BLaER1 (cell line): ENCODE data around the gene TNPO3.
"Not testable (repeated sequence)": the region's sequence is repeated elsewhere in the genome, so short reads cannot be mapped to it uniquely, and the experiment has no call there.

Source experiments
- H3K27ac ChIP-seq: shearing (Covaris generic); formaldehyde crosslinking; 2 replicates; pipeline ENCODE4 v1.8.1; 2022
- H3K27me3 ChIP-seq: shearing (Covaris generic); formaldehyde crosslinking; 2 replicates; pipeline ENCODE4 v1.8.1; 2022
- H3K36me3 ChIP-seq: shearing (Covaris generic); formaldehyde crosslinking; 2 replicates; pipeline ENCODE4 v1.8.1; 2022
- H3K4me1 ChIP-seq: shearing (Covaris generic); formaldehyde crosslinking; 2 replicates; pipeline ENCODE4 v1.8.1; 2022
- H3K4me2 ChIP-seq: shearing (Covaris generic); formaldehyde crosslinking; 2 replicates; pipeline ENCODE4 v1.8.1; 2022
- H3K4me3 ChIP-seq: shearing (Covaris generic); formaldehyde crosslinking; 2 replicates; pipeline ENCODE4 v1.8.1; 2022
- H3K9ac ChIP-seq: shearing (Covaris generic); formaldehyde crosslinking; 2 replicates; pipeline ENCODE4 v1.8.1; 2022
- H3K9me3 ChIP-seq: shearing (Covaris generic); formaldehyde crosslinking; 2 replicates; pipeline ENCODE4 v1.8.1; 2022
- H4K20me1 ChIP-seq: shearing (Covaris generic); formaldehyde crosslinking; 2 replicates; pipeline ENCODE4 v1.8.1; 2022
- Cebpa-rat ChIP-seq: shearing (Covaris generic); IDR thresholded peaks from 2 replicates; pipeline ENCODE4 v1.8.1; 2022

The TNPO3 gene

GRCh38 chr7:129072479-129073011 is 17.6 kb upstream of the TNPO3 start:
- 0 out of 2 replicates have a peak overlapping the region, but pooled peaks have one; percentile 9 for H3K4me2 ChIP-seq
- no peak overlapping the region for H3K4me3 ChIP-seq
- H4K20me1 ChIP-seq: no peaks in the 10 kb centered on the region
- peaks cover 33% of the 10 kb centered on the region for H3K4me1 ChIP-seq
- no peak for TF ChIP-seq Cebpa-rat
- no peak overlapping the region for H3K9ac ChIP-seq
- H3K9me3 ChIP-seq: peaks cover 8% of the 10 kb centered on the region
- no peaks in the 10 kb centered on the region for H3K27me3 ChIP-seq
- no peak overlapping the region for H3K27ac ChIP-seq
- no peaks in the 10 kb centered on the region for H3K36me3 ChIP-seq

GRCh38 chr7:129069021-129069420 is 14.1 kb upstream of the TNPO3 start:
- TF ChIP-seq Cebpa-rat: no peak

GRCh38 chr7:129067943-129068548 is 13.1 kb upstream of the TNPO3 start:
- H4K20me1 ChIP-seq: no peaks in the 10 kb centered on the region
- H3K27ac ChIP-seq: no peak overlapping the region
- no peaks in the 10 kb centered on the region for H3K36me3 ChIP-seq
- no peaks in the 10 kb centered on the region for H3K27me3 ChIP-seq
- 0 out of 2 replicates have a peak overlapping the region, but pooled peaks have one; percentile 39 for H3K9ac ChIP-seq
- peaks cover 4% of the 10 kb centered on the region for H3K9me3 ChIP-seq
- H3K4me3 ChIP-seq: no peak overlapping the region
- H3K4me2 ChIP-seq: peak overlapping the region; percentile 39
- no peak for TF ChIP-seq Cebpa-rat
- H3K4me1 ChIP-seq: peaks cover 45% of the 10 kb centered on the region

More at GRCh38 chr7:129069021-129069420, 14.1 kb upstream of the TNPO3 start:
- H3K36me3 ChIP-seq: no peaks in the 10 kb centered on the region
- H3K4me1 ChIP-seq: peaks cover 45% of the 10 kb centered on the region
- no peaks in the 10 kb centered on the region for H4K20me1 ChIP-seq
- H3K27ac ChIP-seq: no peak overlapping the region
- H3K4me2 ChIP-seq: peak overlapping the region; percentile 45
- H3K4me3 ChIP-seq: no peak overlapping the region
- H3K9ac ChIP-seq: no peak overlapping the region
- H3K9me3 ChIP-seq: no peaks in the 10 kb centered on the region
- no peaks in the 10 kb centered on the region for H3K27me3 ChIP-seq

GRCh38 chr7:129067132-129067561 is 12.2 kb upstream of the TNPO3 start:
- Histone ChIP-seq H3K4me1 (peaks cover 38% of the 10 kb centered on the region), H3K9ac (peak overlapping the region; percentile 39; the same call in 1 of the 2 replicates), H3K9me3 (peaks cover 13% of the 10 kb centered on the region), H3K4me2 (peak overlapping the region; percentile 39)
- H3K4me3 ChIP-seq, H3K27ac ChIP-seq, H3K27me3 ChIP-seq, H4K20me1 ChIP-seq, H3K36me3 ChIP-seq: not testable (repeated sequence)

- H3K27me3 ChIP-seq: no peaks in the 10 kb centered on the region
- no peaks in the 10 kb centered on the region for H3K36me3 ChIP-seq
- TF ChIP-seq Cebpa-rat: no peak
- H3K4me3 ChIP-seq: no peak overlapping the region
- peaks cover 36% of the 10 kb centered on the region for H3K4me1 ChIP-seq
- H4K20me1 ChIP-seq: no peaks in the 10 kb centered on the region
- H3K9me3 ChIP-seq: peaks cover 14% of the 10 kb centered on the region
- no peak overlapping the region for H3K27ac ChIP-seq
- no peak overlapping the region for H3K9ac ChIP-seq
- H3K4me2 ChIP-seq: peak overlapping the region; percentile 39
Measured at GRCh38 chr7:129066290-129067131, 11.6 kb upstream of the TNPO3 start.

- TF ChIP-seq Cebpa-rat: no peak
- H3K27ac ChIP-seq: no peak overlapping the region
- peak overlapping the region; percentile 91 for H3K4me2 ChIP-seq
- H3K4me1 ChIP-seq: peaks cover 35% of the 10 kb centered on the region
- no peaks in the 10 kb centered on the region for H3K27me3 ChIP-seq
- peaks cover 15% of the 10 kb centered on the region; the same call in 1 of the 2 replicates for H3K36me3 ChIP-seq
- H3K9ac ChIP-seq: 0 out of 2 replicates have a peak overlapping the region, but pooled peaks have one; percentile 99
- H4K20me1 ChIP-seq: peaks cover 26% of the 10 kb centered on the region; the same call in 1 of the 2 replicates
- H3K4me3 ChIP-seq: peak overlapping the region; percentile 78
- no peaks in the 10 kb centered on the region for H3K9me3 ChIP-seq
Measured at GRCh38 chr7:129055861-129056464, 1.1 kb upstream of the TNPO3 start.

- TF ChIP-seq Cebpa-rat: no peak
- H4K20me1 ChIP-seq: peaks cover 31% of the 10 kb centered on the region; the same call in 1 of the 2 replicates
Measured at GRCh38 chr7:129055294-129055816, 444 bp upstream of the TNPO3 start.

GRCh38 chr7:129053938-129054437 is 923 bp downstream of the TNPO3 start:
- peaks cover 33% of the 10 kb centered on the region for H3K36me3 ChIP-seq
- H3K4me2 ChIP-seq: peak overlapping the region; percentile 91
- H4K20me1 ChIP-seq: peaks cover 45% of the 10 kb centered on the region
- TF ChIP-seq Cebpa-rat: no peak
- peaks cover 43% of the 10 kb centered on the region for H3K4me1 ChIP-seq
- no peaks in the 10 kb centered on the region for H3K9me3 ChIP-seq
- peak overlapping the region; percentile 99 for H3K9ac ChIP-seq
- no peaks in the 10 kb centered on the region for H3K27me3 ChIP-seq
- H3K4me3 ChIP-seq: peak overlapping the region; percentile 78
- H3K27ac ChIP-seq: peak overlapping the region; percentile 99

More at GRCh38 chr7:129055294-129055816, 444 bp upstream of the TNPO3 start:
- Histone ChIP-seq H3K4me3 (peak overlapping the region; percentile 78), H3K9ac (peak overlapping the region; percentile 99), H3K27me3 (no peaks in the 10 kb centered on the region), H3K9me3 (no peaks in the 10 kb centered on the region), H3K4me1 (peaks cover 39% of the 10 kb centered on the region), H3K4me2 (peak overlapping the region; percentile 91), H3K27ac (peak overlapping the region; percentile 99), H3K36me3 (peaks cover 20% of the 10 kb centered on the region; the same call in 1 of the 2 replicates)

GRCh38 chr7:129052441-129052840 is 2.5 kb downstream of the TNPO3 start:
- H3K9ac ChIP-seq: 0 out of 2 replicates have a peak overlapping the region, but pooled peaks have one; percentile 99
- H3K4me1 ChIP-seq: peaks cover 51% of the 10 kb centered on the region

GRCh38 chr7:129051459-129051858 is 3.5 kb downstream of the TNPO3 start:
- Histone ChIP-seq H3K4me1 (peaks cover 51% of the 10 kb centered on the region), H3K36me3 (peaks cover 58% of the 10 kb centered on the region), H3K4me2 (peak overlapping the region; percentile 91; the same call in 1 of the 2 replicates), H4K20me1 (peaks cover 70% of the 10 kb centered on the region)
- not testable (repeated sequence) for H3K4me3 ChIP-seq, H3K27ac ChIP-seq, H3K9me3 ChIP-seq, H3K27me3 ChIP-seq, H3K9ac ChIP-seq

More at GRCh38 chr7:129052441-129052840, 2.5 kb downstream of the TNPO3 start:
- peaks cover 48% of the 10 kb centered on the region for H3K36me3 ChIP-seq
- H3K27me3 ChIP-seq: no peaks in the 10 kb centered on the region
- H3K9me3 ChIP-seq: no peaks in the 10 kb centered on the region
- peaks cover 60% of the 10 kb centered on the region for H4K20me1 ChIP-seq
- H3K27ac ChIP-seq: no peak overlapping the region
- H3K4me3 ChIP-seq: 0 out of 2 replicates have a peak overlapping the region, but pooled peaks have one; percentile 78
- TF ChIP-seq Cebpa-rat: no peak
- peak overlapping the region; percentile 91 for H3K4me2 ChIP-seq
